Renal cortical epithelial cell (primary cell): ENCODE data around the gene GUCY2C. TPM values are rescaled to one million over a fixed set of nuclear protein-coding genes. Genes with fewer than 3 reads are reported as not detected.

Experiments used
- DNase-seq: peaks from one replicate; pipeline ENCODE4 v3.0.0-alpha.2; 2011; ENCODE audit warnings: low read depth
- total RNA-seq: library from RNA; depleted of rRNA; stranded (reverse); fragments of >200 nt; gene quantifications from 2 replicates; pipeline ENCODE4 v1.2.3, GENCODE V29; 2014

GUCY2C gene
- total RNA-seq, 1 donor from 2014 or later, result not detected

GRCh38 chr12:14572401-14572800 is 124.0 kb downstream of the GUCY2C start:
- peak; percentile 5 for DNase-seq

GRCh38 chr12:14571779-14572178 is 124.6 kb downstream of the GUCY2C start:
- no peak for DNase-seq

GRCh38 chr12:14570231-14570630 is 126.2 kb downstream of the GUCY2C start:
- DNase-seq, result no peak

- DNase-seq, result peak; percentile 12
Observed at GRCh38 chr12:14567351-14568162, 128.8 kb downstream of the GUCY2C start, which contains the start of gene PLBD1. TSS of gene PLBD1 (minus strand) at chr12:14567883. CDS start at chr12:14567696, 187 bp downstream.

- DNase-seq, result no peak
Observed at GRCh38 chr12:14564336-14564959, 132.0 kb downstream of the GUCY2C start.

- DNase-seq, result no peak
Observed at GRCh38 chr12:14563046-14563445, 133.4 kb downstream of the GUCY2C start.

Other genes starting within 250 kb of the GUCY2C start
- 9.0 and 12.0 TPM in 2 replicates for gene PLBD1, start 128.7 kb downstream of the GUCY2C start, total RNA-seq
- gene WBP11, start 106.9 kb upstream of the GUCY2C start, total RNA-seq, result 5.4 and 23.4 TPM in 2 replicates
- 1.2 and 2.3 TPM in 2 replicates for gene C12orf60, start 107.1 kb upstream of the GUCY2C start, total RNA-seq
- 1.0 TPM in 1 of 2 replicates, not detected in the other for gene SMCO3, start 117.6 kb upstream of the GUCY2C start, total RNA-seq
- gene ART4, start 146.9 kb upstream of the GUCY2C start, total RNA-seq, result 1.0 TPM in 1 of 2 replicates, not detected in the other
- 0.35 and 0.80 TPM in 2 replicates for gene MGP, start 189.3 kb upstream of the GUCY2C start, total RNA-seq
- gene ERP27, start 241.9 kb upstream of the GUCY2C start, total RNA-seq, result 0.75 and 2.8 TPM in 2 replicates